ENCODE data around the gene MCM5.

DNA sequence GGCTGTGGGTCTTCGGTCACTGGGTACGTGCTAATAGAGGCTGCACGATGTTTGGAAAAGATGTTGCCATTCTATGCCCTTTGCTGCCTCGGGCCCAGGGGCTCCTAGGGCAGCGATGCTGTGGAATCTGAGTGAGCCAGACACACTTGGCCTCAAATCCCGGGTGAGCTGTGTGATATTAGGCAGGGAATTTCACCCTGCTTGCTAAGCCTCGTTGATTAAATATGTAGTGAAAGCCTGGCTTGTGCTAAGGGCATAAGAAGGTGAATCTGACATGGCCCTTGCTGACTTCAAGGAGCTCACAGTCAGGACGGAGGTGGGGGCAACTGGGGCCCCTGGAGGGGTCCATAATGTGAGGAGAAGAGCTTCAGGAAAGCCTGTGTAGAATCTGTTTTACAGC is 24.4 kb upstream of the MCM5 start:
- TF ChIP-seq, protein P1, sequence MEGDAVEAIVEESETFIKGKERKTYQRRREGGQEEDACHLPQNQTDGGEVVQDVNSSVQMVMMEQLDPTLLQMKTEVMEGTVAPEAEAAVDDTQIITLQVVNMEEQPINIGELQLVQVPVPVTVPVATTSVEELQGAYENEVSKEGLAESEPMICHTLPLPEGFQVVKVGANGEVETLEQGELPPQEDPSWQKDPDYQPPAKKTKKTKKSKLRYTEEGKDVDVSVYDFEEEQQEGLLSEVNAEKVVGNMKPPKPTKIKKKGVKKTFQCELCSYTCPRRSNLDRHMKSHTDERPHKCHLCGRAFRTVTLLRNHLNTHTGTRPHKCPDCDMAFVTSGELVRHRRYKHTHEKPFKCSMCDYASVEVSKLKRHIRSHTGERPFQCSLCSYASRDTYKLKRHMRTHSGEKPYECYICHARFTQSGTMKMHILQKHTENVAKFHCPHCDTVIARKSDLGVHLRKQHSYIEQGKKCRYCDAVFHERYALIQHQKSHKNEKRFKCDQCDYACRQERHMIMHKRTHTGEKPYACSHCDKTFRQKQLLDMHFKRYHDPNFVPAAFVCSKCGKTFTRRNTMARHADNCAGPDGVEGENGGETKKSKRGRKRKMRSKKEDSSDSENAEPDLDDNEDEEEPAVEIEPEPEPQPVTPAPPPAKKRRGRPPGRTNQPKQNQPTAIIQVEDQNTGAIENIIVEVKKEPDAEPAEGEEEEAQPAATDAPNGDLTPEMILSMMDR (IDR thresholded peaks at IDR 0.05): no peak
- TF ChIP-seq POLR2A (IDR thresholded peaks at IDR 0.05): no peak
